Vagina (tissue), 2 donors: Measurements from ENCODE around the gene KDM4B. TPM values are rescaled to one million over a fixed set of nuclear protein-coding genes. Genes with fewer than 3 reads are reported as not detected.

Source experiments
- DNase-seq, 2 donors: peaks; one replicate each; pipeline ENCODE4 v3.0.0-alpha.2; 2017; ENCODE audit errors: extremely low spot score in 2 of 2
- H3K27ac ChIP-seq: fragments of 200-600 bp; sonication (generic); one replicate; pipeline ENCODE4 v1.5.1; 2019
- H3K27me3 ChIP-seq: fragments of 200-600 bp; sonication (generic); one replicate; pipeline ENCODE4 v1.5.1; 2019
- H3K36me3 ChIP-seq, 2 donors: fragments of 200-600 bp; sonication (generic); one replicate each; pipeline ENCODE4 v1.5.1; 2017 to 2019
- H3K4me1 ChIP-seq: fragments of 200-600 bp; sonication (generic); one replicate; pipeline ENCODE4 v1.5.1; 2019
- H3K4me3 ChIP-seq, 2 donors: fragments of 200-600 bp; sonication (generic); 1 replicate in 1 of 2; 2 replicates in 1 of 2; pipeline ENCODE4 v1.5.1; 2016 to 2019
- H3K9me3 ChIP-seq: fragments of 200-600 bp; sonication (generic); one replicate; pipeline ENCODE4 v1.5.1; 2019
- CTCF ChIP-seq, 3 experiments: fragments of 450-650 bp in 2 of 3; fragments of 200-600 bp in 1 of 3; sonication (generic) in 1 of 3; IDR thresholded peaks; one replicate each; pipeline ENCODE4 v1.5.1; 2017 to 2019; ENCODE audit warnings: antibody characterized with exemption in 3 of 3, mild to moderate bottlenecking in 2 of 3, moderate library complexity in 2 of 3
- POLR2A ChIP-seq, 2 donors: fragments of 450-650 bp; IDR thresholded peaks; one replicate each; pipeline ENCODE4 v1.6.1; 2017; ENCODE audit warnings: antibody characterized with exemption in 2 of 2, mild to moderate bottlenecking in 2 of 2, moderate library complexity in 2 of 2
- POLR2AphosphoS5 ChIP-seq, 2 donors: sonication (generic); formaldehyde crosslinking; IDR thresholded peaks; one replicate each; pipeline ENCODE4 v1.9.0; 2017; ENCODE audit warnings: antibody characterized with exemption in 2 of 2, mild to moderate bottlenecking in 2 of 2, low read depth in 1 of 2; ENCODE audit not compliant: insufficient read depth in 1 of 2
- intact Hi-C: fragments of 100-400 bp; cut with DNase I; formaldehyde crosslinking; loops from one replicate; pipeline ENCODE4 v1.15.1; 2023
- total RNA-seq: library from RNA; depleted of rRNA; stranded (reverse); fragments of >200 nt; gene quantifications from one replicate; pipeline ENCODE4 v1.2.3, GENCODE V29; 2016

KDM4B gene
- total RNA-seq, 1 donor from 2014 or later = 59.7 TPM

DNA sequence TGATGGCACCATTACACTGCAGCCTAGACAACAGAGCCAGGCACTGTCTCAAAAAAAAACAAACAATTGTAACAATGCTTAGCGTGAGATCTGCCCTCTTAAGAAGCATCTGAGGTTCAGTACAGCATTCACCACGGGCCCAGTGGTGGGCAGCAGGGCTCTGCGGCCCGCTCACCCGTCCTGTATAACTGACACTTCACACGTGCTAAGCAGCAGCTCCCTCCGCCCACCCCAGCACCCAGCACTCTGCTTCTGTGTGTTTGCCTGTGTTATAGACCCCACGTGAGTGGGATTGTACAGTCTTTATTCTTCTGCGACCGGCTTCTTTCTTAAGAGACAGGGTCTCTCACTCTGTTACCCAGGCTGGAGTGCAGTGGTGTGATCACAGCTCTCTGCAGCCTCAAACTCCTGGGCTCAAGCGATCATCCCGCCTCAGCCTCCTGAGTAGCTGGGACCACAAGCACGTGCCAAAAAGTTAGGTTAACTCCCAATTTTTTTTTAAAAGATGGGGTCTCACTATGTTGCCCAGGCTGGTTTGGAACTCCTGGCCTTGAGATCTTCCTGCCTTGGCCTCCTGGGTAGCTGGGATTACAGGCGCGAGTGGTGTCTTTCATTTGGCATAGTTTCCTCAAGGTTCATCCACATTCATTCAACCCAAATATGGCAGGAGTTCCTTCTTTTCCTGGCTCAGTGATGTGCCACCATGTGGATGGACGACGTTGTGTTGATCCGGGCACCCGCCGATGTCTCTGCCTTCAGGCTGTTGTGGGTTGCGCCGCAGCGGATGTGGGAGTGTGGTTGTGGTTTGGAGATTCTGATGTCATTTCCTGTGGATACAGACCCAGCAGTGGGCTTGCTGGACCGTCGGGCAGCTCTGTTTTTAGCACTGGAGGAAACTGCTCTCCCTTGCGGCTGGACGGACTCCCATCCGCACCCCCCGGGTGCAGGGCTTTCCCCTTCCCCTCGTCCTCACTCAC lies 170.0 kb downstream of the KDM4B start:
- no peaks in the 10 kb centered on the region for H3K4me1 ChIP-seq
- no peak overlapping the region for H3K4me3 ChIP-seq
- intact Hi-C loops = no loop called here
- no peaks in the 10 kb centered on the region for H3K9me3 ChIP-seq
- no peak for DNase-seq
- TF ChIP-seq POLR2A (IDR thresholded peaks at IDR 0.05) (no peak), POLR2AphosphoS5 (IDR thresholded peaks at IDR 0.05; ENCODE audit: insufficient read depth in 1 of 2, low read depth in 1 of 2) (no peak), CTCF (IDR thresholded peaks at IDR 0.05) (no peak)
- no peak overlapping the region for H3K27ac ChIP-seq
- H3K36me3 ChIP-seq = peaks cover 0 to 85% of the 10 kb centered on the region in 2 donors
- H3K27me3 ChIP-seq = no peaks in the 10 kb centered on the region

DNA sequence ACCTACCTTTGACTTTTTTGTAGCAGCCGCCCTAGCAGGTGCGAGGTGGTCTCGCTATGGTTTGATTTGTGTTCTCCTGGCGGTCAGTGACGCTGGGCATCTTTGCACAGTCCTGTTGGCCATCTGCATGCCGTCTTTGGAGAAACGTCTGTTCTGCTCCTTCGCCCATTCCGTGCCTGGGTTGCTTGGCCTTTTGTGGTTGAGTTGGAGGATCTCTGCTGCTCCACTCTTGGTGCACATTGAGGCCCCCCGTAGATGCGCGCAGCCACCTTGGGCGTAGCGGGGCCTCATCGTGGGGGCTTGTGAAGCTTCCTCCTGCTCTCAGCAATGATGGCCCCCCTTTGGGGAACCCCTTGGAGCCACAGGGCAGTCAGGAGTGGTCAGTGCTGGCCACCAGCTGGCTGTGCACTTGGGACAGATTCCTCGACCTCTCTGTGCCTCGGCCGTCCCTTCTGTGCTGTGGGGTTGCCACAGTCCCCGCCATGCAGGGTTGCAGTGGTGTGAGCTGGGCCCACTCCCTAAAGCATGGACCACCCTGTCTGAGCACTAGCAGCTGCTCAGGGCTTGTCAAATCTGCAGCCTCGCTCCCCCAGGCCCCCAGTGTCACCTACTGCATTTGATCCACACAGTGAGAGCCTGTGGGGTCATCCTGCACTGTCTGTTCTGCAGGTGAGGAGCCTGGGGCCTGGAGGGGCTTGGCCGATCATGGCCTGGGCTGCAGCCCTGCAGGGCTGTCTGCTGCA lies 170.8 kb downstream of the KDM4B start:
- no peak for TF ChIP-seq CTCF (IDR thresholded peaks at IDR 0.05)
- no peak for TF ChIP-seq POLR2A (IDR thresholded peaks at IDR 0.05)
- no peak for TF ChIP-seq POLR2AphosphoS5 (IDR thresholded peaks at IDR 0.05; ENCODE audit: insufficient read depth in 1 of 2, low read depth in 1 of 2)
- Histone ChIP-seq H3K4me3 (no peak overlapping the region), H3K9me3 (no peaks in the 10 kb centered on the region), H3K4me1 (no peaks in the 10 kb centered on the region), H3K27ac (no peak overlapping the region), H3K36me3 (peaks cover 0 to 85% of the 10 kb centered on the region in 2 donors), H3K27me3 (no peaks in the 10 kb centered on the region)
- no peak for DNase-seq
- intact Hi-C loops = no loop called here

- no peaks in the 10 kb centered on the region for H3K27me3 ChIP-seq
- H3K4me1 ChIP-seq = no peaks in the 10 kb centered on the region
- no peaks in the 10 kb centered on the region for H3K9me3 ChIP-seq
- no peak overlapping the region for H3K4me3 ChIP-seq
- DNase-seq = no peak
- intact Hi-C loops = no loop called here
- TF ChIP-seq POLR2A (IDR thresholded peaks at IDR 0.05) (no peak), POLR2AphosphoS5 (IDR thresholded peaks at IDR 0.05; ENCODE audit: insufficient read depth in 1 of 2, low read depth in 1 of 2) (no peak), CTCF (IDR thresholded peaks at IDR 0.05) (no peak)
- H3K36me3 ChIP-seq = peaks cover 0 to 85% of the 10 kb centered on the region in 2 donors
- H3K27ac ChIP-seq = no peak overlapping the region
Measured at GRCh38 chr19:5141129-5141849, 172.4 kb downstream of the KDM4B start.

DNA sequence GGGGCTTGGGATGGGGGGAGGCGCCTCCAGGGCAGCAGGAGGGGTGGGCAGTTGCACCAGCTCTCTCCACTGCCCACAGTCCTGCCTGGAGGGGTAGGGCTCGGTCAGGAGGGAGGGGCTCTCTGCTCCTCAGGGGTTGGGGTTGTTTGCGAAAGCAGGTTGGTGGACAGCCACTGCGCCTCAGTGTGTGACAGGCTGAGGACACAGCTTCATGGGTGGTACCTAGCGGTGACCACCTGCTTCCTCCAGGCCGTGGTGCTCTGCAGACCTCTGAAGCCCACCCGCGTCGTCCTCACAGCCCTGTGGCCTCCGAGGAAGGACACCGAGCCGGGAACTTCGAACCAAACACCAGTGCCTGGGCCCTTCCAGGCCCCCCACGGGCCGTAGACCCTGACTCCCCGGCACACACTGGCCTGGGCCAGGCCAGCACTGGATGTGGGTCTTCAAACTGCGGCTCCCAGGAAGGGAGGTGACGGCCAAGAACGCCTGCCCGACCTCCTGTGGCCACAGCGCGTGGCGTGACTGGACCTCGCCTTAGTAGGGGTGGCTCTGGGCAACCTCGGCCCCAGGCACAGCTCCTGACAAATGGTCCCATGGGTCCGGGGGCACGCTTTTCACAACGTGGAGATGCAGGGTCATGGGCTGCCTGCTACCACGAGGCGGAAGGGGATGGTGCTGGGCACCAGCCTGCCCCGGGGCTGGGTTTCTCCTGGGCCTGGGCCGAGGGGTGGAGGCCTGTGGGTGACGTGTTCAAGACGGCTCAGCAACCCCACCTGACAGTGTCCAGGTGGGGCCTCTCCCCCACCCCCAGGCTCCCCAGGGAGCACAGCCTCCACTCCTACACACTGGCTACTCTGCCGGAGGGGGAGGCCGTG lies 173.2 kb downstream of the KDM4B start:
- intact Hi-C loops = loop anchor here (1.0 kb wide), 1 partner anchor 45 kb away; no protein-coding TSS in a partner anchor
- Histone ChIP-seq H3K27ac (no peak overlapping the region), H3K9me3 (no peaks in the 10 kb centered on the region), H3K36me3 (peaks cover 0 to 82% of the 10 kb centered on the region in 2 donors), H3K27me3 (no peaks in the 10 kb centered on the region), H3K4me3 (no peak overlapping the region), H3K4me1 (no peaks in the 10 kb centered on the region)
- TF ChIP-seq POLR2A (IDR thresholded peaks at IDR 0.05) (no peak), POLR2AphosphoS5 (IDR thresholded peaks at IDR 0.05; ENCODE audit: insufficient read depth in 1 of 2, low read depth in 1 of 2) (no peak), CTCF (IDR thresholded peaks at IDR 0.05) (no peak)
- DNase-seq = no peak
